ENCODE data around the gene PSD2. TPM values are rescaled to one million over a fixed set of nuclear protein-coding genes. Genes with fewer than 3 reads are reported as not detected.

The PSD2 gene
- total and polyA plus RNA-seq, 2 of the 13 experiments (the other 11 are each of a cell fraction or from before 2014, with no cell fraction given), result 0.07 TPM; not detected in 1

DNA sequence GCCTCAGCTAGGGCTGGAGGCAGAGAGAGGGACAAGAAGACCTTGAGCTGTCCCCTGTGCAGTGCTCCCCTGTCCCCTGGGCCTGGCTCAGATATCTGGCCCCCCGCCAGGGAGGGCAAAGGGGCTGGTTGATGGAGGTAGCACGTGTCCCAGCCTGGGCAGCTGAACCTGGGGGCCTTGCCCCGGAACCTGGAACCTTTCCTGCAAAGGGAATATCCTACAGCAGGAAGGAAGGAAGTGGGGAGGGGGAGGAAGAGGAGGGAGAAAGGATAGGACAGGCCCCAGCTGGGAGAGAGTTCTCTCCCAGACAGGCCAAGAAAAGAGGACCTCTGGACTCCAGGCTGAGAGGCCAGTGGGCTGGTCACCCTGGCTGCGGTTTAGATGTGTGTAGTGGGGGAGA lies 27.6 kb upstream of the PSD2 start (continued):
- TF ChIP-seq ZNF703 (CRISPR knock-in tag; IDR thresholded peaks at IDR 0.05; ENCODE audit: borderline replicate concordance) (no peak), MEIS2 (CRISPR knock-in tag; IDR thresholded peaks at IDR 0.05) (peak; percentile 25; the same call in 1 of the 2 replicates), MXD4 (CRISPR knock-in tag; IDR thresholded peaks at IDR 0.05) (no peak), SNAI1 (CRISPR knock-in tag; IDR thresholded peaks at IDR 0.05; ENCODE audit: borderline replicate concordance) (no peak), THAP11 (CRISPR knock-in tag; IDR thresholded peaks at IDR 0.05) (0 out of 2 replicates have a peak, but pooled peaks have one; percentile 23), ZNF282 (IDR thresholded peaks at IDR 0.05; ENCODE audit: partially characterized antibody) (no peak), TOE1 (CRISPR knock-in tag; IDR thresholded peaks at IDR 0.05) (no peak), CHD2 (IDR thresholded peaks at IDR 0.05; ENCODE audit: low read depth, low read length) (no peak), GATAD1 (CRISPR knock-in tag; IDR thresholded peaks at IDR 0.05) (no peak), MYNN (CRISPR knock-in tag; IDR thresholded peaks at IDR 0.05; ENCODE audit: low read depth) (no peak), SAP130 (CRISPR knock-in tag; IDR thresholded peaks at IDR 0.05; ENCODE audit: low read depth) (peak; percentile 60), ZNF263 (CRISPR knock-in tag; IDR thresholded peaks at IDR 0.05) (peak; percentile 99), NRL (CRISPR knock-in tag; IDR thresholded peaks at IDR 0.05; ENCODE audit: borderline replicate concordance) (no peak), SRSF4 (IDR thresholded peaks at IDR 0.05; ENCODE audit: low read depth, low read length, poor library complexity, severe bottlenecking) (no peak), ZNF546 (CRISPR knock-in tag; conservative IDR thresholded peaks at IDR 0.05) (peak; percentile 66; the same call in 1 of the 2 replicates), ERF (CRISPR knock-in tag; IDR thresholded peaks at IDR 0.05) (no peak)
- TF ChIP-seq, protein P1, sequence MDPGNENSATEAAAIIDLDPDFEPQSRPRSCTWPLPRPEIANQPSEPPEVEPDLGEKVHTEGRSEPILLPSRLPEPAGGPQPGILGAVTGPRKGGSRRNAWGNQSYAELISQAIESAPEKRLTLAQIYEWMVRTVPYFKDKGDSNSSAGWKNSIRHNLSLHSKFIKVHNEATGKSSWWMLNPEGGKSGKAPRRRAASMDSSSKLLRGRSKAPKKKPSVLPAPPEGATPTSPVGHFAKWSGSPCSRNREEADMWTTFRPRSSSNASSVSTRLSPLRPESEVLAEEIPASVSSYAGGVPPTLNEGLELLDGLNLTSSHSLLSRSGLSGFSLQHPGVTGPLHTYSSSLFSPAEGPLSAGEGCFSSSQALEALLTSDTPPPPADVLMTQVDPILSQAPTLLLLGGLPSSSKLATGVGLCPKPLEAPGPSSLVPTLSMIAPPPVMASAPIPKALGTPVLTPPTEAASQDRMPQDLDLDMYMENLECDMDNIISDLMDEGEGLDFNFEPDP (CRISPR knock-in tag; conservative IDR thresholded peaks at IDR 0.05), result no peak
- TF ChIP-seq, protein P2, sequence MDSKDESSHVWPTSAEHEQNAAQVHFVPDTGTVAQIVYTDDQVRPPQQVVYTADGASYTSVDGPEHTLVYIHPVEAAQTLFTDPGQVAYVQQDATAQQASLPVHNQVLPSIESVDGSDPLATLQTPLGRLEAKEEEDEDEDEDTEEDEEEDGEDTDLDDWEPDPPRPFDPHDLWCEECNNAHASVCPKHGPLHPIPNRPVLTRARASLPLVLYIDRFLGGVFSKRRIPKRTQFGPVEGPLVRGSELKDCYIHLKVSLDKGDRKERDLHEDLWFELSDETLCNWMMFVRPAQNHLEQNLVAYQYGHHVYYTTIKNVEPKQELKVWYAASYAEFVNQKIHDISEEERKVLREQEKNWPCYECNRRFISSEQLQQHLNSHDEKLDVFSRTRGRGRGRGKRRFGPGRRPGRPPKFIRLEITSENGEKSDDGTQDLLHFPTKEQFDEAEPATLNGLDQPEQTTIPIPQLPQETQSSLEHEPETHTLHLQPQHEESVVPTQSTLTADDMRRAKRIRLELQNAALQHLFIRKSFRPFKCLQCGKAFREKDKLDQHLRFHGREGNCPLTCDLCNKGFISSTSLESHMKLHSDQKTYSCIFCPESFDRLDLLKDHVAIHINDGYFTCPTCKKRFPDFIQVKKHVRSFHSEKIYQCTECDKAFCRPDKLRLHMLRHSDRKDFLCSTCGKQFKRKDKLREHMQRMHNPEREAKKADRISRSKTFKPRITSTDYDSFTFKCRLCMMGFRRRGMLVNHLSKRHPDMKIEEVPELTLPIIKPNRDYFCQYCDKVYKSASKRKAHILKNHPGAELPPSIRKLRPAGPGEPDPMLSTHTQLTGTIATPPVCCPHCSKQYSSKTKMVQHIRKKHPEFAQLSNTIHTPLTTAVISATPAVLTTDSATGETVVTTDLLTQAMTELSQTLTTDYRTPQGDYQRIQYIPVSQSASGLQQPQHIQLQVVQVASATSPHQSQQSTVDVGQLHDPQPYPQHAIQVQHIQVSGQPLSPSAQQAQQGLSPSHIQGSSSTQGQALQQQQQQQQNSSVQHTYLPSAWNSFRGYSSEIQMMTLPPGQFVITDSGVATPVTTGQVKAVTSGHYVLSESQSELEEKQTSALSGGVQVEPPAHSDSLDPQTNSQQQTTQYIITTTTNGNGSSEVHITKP (CRISPR knock-in tag; IDR thresholded peaks at IDR 0.05; ENCODE audit: low read depth), result no peak
- TF ChIP-seq, protein P3, sequence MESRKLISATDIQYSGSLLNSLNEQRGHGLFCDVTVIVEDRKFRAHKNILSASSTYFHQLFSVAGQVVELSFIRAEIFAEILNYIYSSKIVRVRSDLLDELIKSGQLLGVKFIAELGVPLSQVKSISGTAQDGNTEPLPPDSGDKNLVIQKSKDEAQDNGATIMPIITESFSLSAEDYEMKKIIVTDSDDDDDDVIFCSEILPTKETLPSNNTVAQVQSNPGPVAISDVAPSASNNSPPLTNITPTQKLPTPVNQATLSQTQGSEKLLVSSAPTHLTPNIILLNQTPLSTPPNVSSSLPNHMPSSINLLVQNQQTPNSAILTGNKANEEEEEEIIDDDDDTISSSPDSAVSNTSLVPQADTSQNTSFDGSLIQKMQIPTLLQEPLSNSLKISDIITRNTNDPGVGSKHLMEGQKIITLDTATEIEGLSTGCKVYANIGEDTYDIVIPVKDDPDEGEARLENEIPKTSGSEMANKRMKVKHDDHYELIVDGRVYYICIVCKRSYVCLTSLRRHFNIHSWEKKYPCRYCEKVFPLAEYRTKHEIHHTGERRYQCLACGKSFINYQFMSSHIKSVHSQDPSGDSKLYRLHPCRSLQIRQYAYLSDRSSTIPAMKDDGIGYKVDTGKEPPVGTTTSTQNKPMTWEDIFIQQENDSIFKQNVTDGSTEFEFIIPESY (CRISPR knock-in tag; IDR thresholded peaks at IDR 0.05), result no peak
- TF ChIP-seq, protein P4, sequence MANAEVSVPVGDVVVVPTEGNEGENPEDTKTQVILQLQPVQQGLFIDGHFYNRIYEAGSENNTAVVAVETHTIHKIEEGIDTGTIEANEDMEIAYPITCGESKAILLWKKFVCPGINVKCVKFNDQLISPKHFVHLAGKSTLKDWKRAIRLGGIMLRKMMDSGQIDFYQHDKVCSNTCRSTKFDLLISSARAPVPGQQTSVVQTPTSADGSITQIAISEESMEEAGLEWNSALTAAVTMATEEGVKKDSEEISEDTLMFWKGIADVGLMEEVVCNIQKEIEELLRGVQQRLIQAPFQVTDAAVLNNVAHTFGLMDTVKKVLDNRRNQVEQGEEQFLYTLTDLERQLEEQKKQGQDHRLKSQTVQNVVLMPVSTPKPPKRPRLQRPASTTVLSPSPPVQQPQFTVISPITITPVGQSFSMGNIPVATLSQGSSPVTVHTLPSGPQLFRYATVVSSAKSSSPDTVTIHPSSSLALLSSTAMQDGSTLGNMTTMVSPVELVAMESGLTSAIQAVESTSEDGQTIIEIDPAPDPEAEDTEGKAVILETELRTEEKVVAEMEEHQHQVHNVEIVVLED (CRISPR knock-in tag; IDR thresholded peaks at IDR 0.05; ENCODE audit: borderline replicate concordance), result no peak
- TF ChIP-seq, protein P5, sequence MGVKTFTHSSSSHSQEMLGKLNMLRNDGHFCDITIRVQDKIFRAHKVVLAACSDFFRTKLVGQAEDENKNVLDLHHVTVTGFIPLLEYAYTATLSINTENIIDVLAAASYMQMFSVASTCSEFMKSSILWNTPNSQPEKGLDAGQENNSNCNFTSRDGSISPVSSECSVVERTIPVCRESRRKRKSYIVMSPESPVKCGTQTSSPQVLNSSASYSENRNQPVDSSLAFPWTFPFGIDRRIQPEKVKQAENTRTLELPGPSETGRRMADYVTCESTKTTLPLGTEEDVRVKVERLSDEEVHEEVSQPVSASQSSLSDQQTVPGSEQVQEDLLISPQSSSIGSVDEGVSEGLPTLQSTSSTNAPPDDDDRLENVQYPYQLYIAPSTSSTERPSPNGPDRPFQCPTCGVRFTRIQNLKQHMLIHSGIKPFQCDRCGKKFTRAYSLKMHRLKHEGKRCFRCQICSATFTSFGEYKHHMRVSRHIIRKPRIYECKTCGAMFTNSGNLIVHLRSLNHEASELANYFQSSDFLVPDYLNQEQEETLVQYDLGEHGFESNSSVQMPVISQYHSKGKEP (CRISPR knock-in tag; IDR thresholded peaks at IDR 0.05), result no peak

All from HepG2 (cell line).